CD14-positive monocyte (primary cell): ENCODE data around the gene PCF11. TPM values are rescaled to one million over a fixed set of nuclear protein-coding genes. Genes with fewer than 3 reads are reported as not detected.
A peak's percentile ranks its signal among the peaks of the same experiment; 100 is the strongest.

ENCODE experiments used
- DNase-seq, 3 donors: peaks; one replicate each; pipeline ENCODE4 v3.0.0-alpha.2; 2011 to 2022
- H2AFZ ChIP-seq: 2 replicates; pipeline ENCODE4 v1.6.0; 2012; ENCODE audit warnings: mild to moderate bottlenecking, low read depth, low read length, inconsistent platforms; ENCODE audit not compliant: insufficient read depth, poor library complexity, severe bottlenecking
- H3K27ac ChIP-seq, 2 donors: 1 replicate in 1 of 2; 2 replicates in 1 of 2; pipeline ENCODE4 v1.5.1; 2012 to 2013; ENCODE audit warnings: low read length in 2 of 2, control low read depth in 1 of 2, inconsistent platforms in 1 of 2, low read depth in 1 of 2, mild to moderate bottlenecking in 1 of 2
- H3K27me3 ChIP-seq, 2 donors: one replicate each; pipeline versions ENCODE4 v1.6.0 to v1.6.1; 2011 to 2013; ENCODE audit warnings: low read length in 2 of 2; ENCODE audit not compliant: control insufficient read depth in 2 of 2, insufficient read depth in 2 of 2
- H3K36me3 ChIP-seq, 2 donors: replicated peaks in 1 of 2; 1 replicate in 1 of 2; 2 replicates in 1 of 2; pipeline versions ENCODE4 v1.5.1 to v1.6.1; 2012 to 2013; ENCODE audit warnings: low read length in 2 of 2, control low read depth in 1 of 2, inconsistent platforms in 1 of 2, mild to moderate bottlenecking in 1 of 2; ENCODE audit not compliant: insufficient read depth in 2 of 2, control insufficient read depth in 1 of 2
- H3K4me1 ChIP-seq, 2 donors: 1 replicate in 1 of 2; 2 replicates in 1 of 2; pipeline versions ENCODE4 v1.5.1 to v1.6.1; 2012 to 2013; ENCODE audit warnings: low read length in 2 of 2, control low read depth in 1 of 2, inconsistent platforms in 1 of 2, mild to moderate bottlenecking in 1 of 2, moderate library complexity in 1 of 2; ENCODE audit not compliant: insufficient read depth in 2 of 2, control insufficient read depth in 1 of 2
- H3K4me2 ChIP-seq: replicated peaks from 2 replicates; pipeline ENCODE3; 2012; ENCODE audit warnings: low read length, moderate library complexity, mild to moderate bottlenecking; ENCODE audit not compliant: poor library complexity, severe bottlenecking; ENCODE audit errors: extremely low read depth
- H3K4me3 ChIP-seq, 3 experiments: fragments of 200-600 bp in 1 of 3; sonication (generic) in 1 of 3; replicated peaks in 1 of 3; 1 replicate in 2 of 3; 2 replicates in 1 of 3; pipeline ENCODE4 v1.5.1; 2011 to 2013; ENCODE audit warnings: low read length in 3 of 3, mild to moderate bottlenecking in 3 of 3, control low read depth in 2 of 3, low read depth in 2 of 3, inconsistent platforms in 1 of 3, moderate library complexity in 1 of 3
- H3K79me2 ChIP-seq: 2 replicates; pipeline ENCODE4 v1.6.0; 2012; ENCODE audit warnings: mild to moderate bottlenecking, control low read depth, inconsistent platforms, low read length, moderate library complexity; ENCODE audit not compliant: insufficient read depth
- H3K9ac ChIP-seq: 2 replicates; pipeline ENCODE4 v1.6.0; 2017; ENCODE audit warnings: low read length, mild to moderate bottlenecking; ENCODE audit not compliant: insufficient read depth, poor library complexity, severe bottlenecking
- H3K9me3 ChIP-seq, 2 donors: replicated peaks in 1 of 2; 1 replicate in 1 of 2; 2 replicates in 1 of 2; pipeline versions ENCODE4 v1.5.1 to v1.6.1; 2012 to 2013; ENCODE audit warnings: low read length in 2 of 2, control low read depth in 1 of 2; ENCODE audit not compliant: control insufficient read depth in 1 of 2, insufficient read depth in 1 of 2
- H4K20me1 ChIP-seq: 2 replicates; pipeline ENCODE4 v1.6.0; 2012; ENCODE audit warnings: mild to moderate bottlenecking, low read length, control low read depth, moderate library complexity; ENCODE audit not compliant: insufficient read depth
- H3K27ac Mint-ChIP-seq, 7 donors: one replicate each; pipeline ENCODE4 v1.8.0; 2020; ENCODE audit warnings: mild to moderate bottlenecking in 7 of 7, mixed read lengths in 7 of 7, moderate library complexity in 6 of 7, inconsistent platforms in 2 of 7
- H3K27me3 Mint-ChIP-seq, 3 donors: one replicate each; pipeline ENCODE4 v1.8.0; 2021 to 2022; ENCODE audit warnings: low read depth in 3 of 3, mild to moderate bottlenecking in 3 of 3, mixed read lengths in 3 of 3, moderate library complexity in 3 of 3, inconsistent platforms in 1 of 3
- H3K36me3 Mint-ChIP-seq, 2 donors: one replicate each; pipeline ENCODE4 v1.8.0; 2020; ENCODE audit warnings: mixed read lengths in 2 of 2, inconsistent platforms in 1 of 2, mild to moderate bottlenecking in 1 of 2
- H3K4me1 Mint-ChIP-seq: one replicate; pipeline ENCODE4 v1.8.0; 2020; ENCODE audit warnings: mild to moderate bottlenecking, mixed read lengths
- H3K4me3 Mint-ChIP-seq, 2 donors: one replicate each; pipeline ENCODE4 v1.8.0; 2020; ENCODE audit warnings: mild to moderate bottlenecking in 2 of 2, mixed read lengths in 2 of 2, moderate library complexity in 1 of 2
- H3K9me3 Mint-ChIP-seq, 7 donors: one replicate each; pipeline ENCODE4 v1.8.0; 2020 to 2022; ENCODE audit warnings: mixed read lengths in 7 of 7, mild to moderate bottlenecking in 6 of 7, moderate library complexity in 6 of 7, inconsistent platforms in 2 of 7
- CTCF ChIP-seq: fragments of 200-600 bp; IDR thresholded peaks from one replicate; pipeline ENCODE4 v1.8.0; 2022; ENCODE audit warnings: antibody characterized with exemption, mild to moderate bottlenecking
- WGBS: methylation state at CpG from one replicate; pipeline ENCODE4 v1.1.5; 2013; ENCODE audit warnings: missing lambda C conversion rate; ENCODE audit not compliant: insufficient coverage; 5-methylcytosine and 5-hydroxymethylcytosine counted together
- intact Hi-C, 2 donors: fragments of 100-400 bp; cut with micrococcal nuclease; formaldehyde crosslinking; loops; one replicate each; pipeline versions ENCODE4 v1.15.0 to v1.15.1; 2023
- polyA plus RNA-seq, 3 donors: library from polyadenylated mRNA; depleted of rRNA in 1 of 3; unstranded in 2 of 3; stranded (reverse) in 1 of 3; fragments of 300-500 nt in 2 of 3; fragments of >200 nt in 1 of 3; fragmentation: Illumina TruSeq in 2 of 3; gene quantifications; 1 replicate in 2 of 3; 2 replicates in 1 of 3; pipeline ENCODE4 v1.2.3, GENCODE V29; 2012 to 2021

Gene PCF11
- polyA plus RNA-seq, 3 donors: 8.3 to 78.1 (median 15.7) TPM

DNA sequence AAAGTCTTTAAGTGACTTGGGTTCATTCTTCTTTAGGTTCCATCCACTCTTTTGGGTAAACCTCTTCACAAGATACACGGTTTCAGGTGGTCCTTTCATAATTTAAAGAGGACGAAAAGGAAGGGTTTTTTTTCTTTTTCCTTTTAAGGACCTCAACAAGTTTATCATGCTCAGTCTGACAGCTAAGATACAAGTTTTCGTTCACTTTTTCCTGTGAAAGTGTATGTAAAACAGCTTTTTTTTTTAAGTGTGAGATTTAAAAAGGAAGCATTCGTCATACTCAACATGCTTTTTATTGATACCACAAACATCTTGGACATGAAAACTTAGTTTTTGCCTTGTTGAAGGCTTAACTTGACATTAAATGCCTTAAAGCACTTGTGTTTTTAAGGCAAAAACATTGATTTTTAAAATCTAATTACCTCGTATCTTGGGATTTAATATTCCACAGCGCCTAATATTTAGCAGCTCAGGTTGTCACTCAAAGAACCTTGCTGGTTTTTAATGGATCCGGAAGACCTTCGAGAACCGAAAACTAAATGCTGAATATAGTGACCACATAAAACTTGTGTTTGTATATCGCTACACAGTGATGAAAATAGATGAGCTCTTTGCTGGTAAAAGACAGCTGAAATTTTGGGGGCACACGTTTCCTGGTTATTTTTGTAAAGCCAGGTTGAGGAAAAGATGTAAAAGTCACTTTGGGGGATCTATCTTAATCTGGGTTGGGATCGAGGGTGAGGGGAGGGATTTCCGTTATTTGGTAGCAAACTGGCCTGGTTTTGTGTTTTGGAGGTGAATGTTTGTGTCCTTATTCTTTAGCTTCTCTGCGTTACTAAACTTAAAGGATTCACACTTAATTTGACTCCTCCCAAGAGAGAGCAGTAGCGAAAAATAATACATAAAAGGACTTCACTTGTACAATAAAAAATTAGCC is 2.3 kb downstream of the PCF11 start:
- intact Hi-C loops: loop anchor here in 1 of 2 donors (5.0 kb wide), 3 partner anchors 87 to 257 kb away; partner anchors contain the start of genes CCDC90B, DDIAS, PRCP and RAB30
- Histone ChIP-seq H4K20me1 (peaks cover 71% of the 10 kb centered on the region), H3K4me1 (peaks cover 30 to 52% of the 10 kb centered on the region in 2 donors), H3K9me3 (no peaks in the 10 kb centered on the region), H3K27me3 (no peaks in the 10 kb centered on the region), H3K36me3 (peaks cover 12 to 20% of the 10 kb centered on the region in 2 donors), H3K79me2 (peaks cover 83% of the 10 kb centered on the region), H3K4me3 (peak overlapping the region; percentile 61 to 98 (median 89)), H3K4me2 (peak overlapping the region; percentile 83), H3K9ac (peak overlapping the region; percentile 99), H3K27ac (peak overlapping the region in 1 of 2 donors; percentile 98), H2AFZ (no peak overlapping the region)
- no peak for TF ChIP-seq CTCF
- H3K9me3 Mint-ChIP-seq: peaks cover 0 to 4% (median 0%) of the 10 kb centered on the region in 7 donors
- H3K36me3 Mint-ChIP-seq: peaks cover 27 to 33% of the 10 kb centered on the region in 2 donors
- 3% methylated on average over 8 of the region's 15 CpGs for WGBS
- H3K4me3 Mint-ChIP-seq: peak overlapping the region; percentile 98 to 99
- no peak for DNase-seq
- peak overlapping the region in 6 of 7 donors; percentile 45 to 100 (median 93) for H3K27ac Mint-ChIP-seq
- H3K27me3 Mint-ChIP-seq: peaks cover 0 to 3% (median 0%) of the 10 kb centered on the region in 3 donors
- peaks cover 33% of the 10 kb centered on the region for H3K4me1 Mint-ChIP-seq
